ENCODE results near the gene RGR.

RGR gene

DNA sequence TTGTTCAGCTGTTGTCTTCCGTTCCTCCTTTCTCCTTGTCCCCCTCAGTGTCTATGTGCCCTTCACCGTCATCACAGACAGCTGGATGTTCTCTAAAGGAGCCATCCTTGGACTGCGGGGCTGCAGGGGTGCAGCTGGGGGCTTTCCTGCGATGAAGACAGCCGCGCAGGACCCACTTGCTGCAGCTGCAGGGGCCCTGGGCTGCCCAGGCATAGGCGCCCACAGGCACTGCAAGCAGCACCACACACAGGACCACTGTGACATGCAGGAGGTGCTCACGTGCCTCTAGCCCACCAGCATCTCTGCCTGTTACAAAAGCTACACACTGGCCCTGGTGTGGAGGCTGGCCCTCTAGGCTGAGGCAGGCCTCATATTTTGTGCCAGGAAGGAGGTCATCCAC is 22.9 kb upstream of the RGR start:
- DNase-seq: no peak

DNA sequence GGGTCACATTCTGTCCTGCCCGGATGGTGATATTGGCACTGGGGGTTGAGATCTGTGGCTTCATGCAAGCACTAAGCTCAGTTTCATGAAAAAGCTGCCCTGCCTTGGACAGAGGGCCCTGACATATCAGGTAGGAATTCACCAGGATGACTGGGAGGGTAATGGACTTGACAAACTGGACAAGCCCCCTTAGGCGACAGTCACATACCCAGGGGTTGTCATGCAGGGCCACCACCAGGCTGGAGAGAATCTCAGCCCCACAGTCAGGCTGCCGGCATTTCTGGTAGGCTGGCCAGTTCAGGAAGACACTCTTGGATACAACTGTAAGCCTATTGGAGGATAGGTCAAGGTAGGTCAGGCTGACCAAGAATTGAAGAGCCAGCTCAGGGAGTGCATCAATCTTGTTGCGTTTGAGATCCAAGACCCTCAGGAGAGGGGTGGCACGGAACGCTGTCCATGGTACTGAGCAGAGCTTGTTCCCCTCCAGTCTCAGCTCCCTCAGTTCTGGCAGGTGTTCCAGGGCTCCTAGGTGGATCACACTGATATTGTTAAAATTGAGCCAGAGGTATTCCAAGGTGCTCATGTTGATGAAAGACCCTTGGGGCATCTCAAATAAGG is 20.3 kb upstream of the RGR start:
- no peak for DNase-seq

GRCh38 chr10:84225427-84226173 is 19.3 kb upstream of the RGR start, which contains the start of gene LRIT2:
LRIT2 (minus strand) TSS chr10:84225544; CDS start chr10:84225520, 24 bp downstream.
- DNase-seq: no peak

DNA sequence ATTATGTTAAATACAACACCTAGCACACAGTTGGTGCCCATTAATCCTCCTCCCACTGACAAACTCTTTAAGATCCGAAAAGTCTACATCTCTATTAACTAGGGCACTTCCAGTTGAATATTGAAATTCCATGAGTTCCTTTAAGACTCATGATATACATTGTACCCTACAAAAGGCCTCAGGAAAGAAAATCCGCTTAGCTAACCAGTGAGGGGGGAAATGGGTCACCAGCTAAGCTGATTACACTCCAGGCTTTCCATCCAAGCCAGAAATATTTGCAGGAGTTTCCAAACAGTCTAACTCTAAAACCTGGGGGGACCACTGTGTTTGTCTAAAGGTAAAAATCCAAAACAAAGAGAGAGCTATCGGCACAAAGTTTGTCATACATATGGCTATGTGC is 18.2 kb upstream of the RGR start:
- DNase-seq: no peak

DNA sequence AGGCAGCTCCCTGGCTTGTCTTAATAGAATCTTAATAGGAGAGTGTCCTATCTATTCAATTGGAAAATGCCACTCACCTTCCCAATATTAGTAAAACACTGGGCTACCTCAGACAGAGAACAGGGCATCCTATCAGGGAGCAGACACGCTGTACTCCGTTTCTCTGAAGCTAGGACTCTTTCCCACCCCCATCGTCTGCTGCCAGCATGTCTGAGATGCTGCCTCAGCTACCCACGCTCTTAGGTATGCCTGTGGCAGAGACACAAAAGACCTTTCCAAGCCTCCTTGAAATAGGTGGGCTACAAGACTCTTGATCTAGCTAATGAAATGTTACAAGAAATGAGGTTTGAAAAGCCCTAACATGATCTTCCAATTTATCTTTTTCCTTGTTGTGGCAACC is 17.0 kb upstream of the RGR start:
- DNase-seq: no peak

- no peak for DNase-seq
These were observed 14.5 kb upstream of the RGR start for GRCh38 chr10:84230359-84230758.

- no peak for DNase-seq
These were observed 12.5 kb upstream of the RGR start for GRCh38 chr10:84232376-84232775.

- DNase-seq: no peak
These were observed 10.9 kb upstream of the RGR start for GRCh38 chr10:84233940-84234339.

DNA sequence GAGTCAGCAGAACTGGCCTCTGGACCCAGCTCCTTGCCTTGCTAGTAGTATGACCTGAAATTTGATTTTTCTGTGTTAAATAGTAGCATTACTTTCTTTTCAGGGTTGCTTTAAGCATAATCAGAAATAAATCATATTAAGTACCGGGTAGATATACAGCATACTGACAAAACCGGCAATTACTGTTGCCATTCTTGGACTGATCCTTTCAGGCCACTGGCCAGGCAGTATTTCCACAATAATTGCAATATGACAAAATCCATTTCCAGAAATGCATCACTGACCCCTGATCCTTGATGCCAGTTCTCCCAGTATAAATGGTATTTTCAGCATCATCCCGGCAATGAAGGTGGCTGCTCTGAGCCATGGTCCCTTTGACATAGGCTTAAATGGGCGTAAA is 10.4 kb upstream of the RGR start:
- no peak for DNase-seq

DNA sequence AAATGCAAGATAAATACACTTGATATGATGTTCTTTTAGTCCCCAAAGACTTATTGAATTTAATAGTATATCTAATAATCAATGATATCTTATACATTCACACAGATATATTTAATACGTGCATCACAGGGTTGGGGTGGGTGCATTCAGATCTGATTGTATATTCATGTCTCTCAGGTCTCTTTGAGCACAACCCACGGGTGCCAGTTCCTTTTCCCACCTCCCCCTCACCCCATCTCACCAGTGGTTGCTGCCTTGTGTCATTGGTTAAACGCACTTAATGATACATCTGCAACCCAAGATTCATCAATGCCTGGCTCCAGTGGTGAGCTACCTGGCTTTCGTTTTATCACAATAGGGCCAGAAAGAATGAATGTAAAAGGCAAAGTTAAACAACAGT is 9.8 kb upstream of the RGR start:
- DNase-seq: no peak

- DNase-seq: no peak
These were observed 8.1 kb upstream of the RGR start for GRCh38 chr10:84236807-84237198.

DNA sequence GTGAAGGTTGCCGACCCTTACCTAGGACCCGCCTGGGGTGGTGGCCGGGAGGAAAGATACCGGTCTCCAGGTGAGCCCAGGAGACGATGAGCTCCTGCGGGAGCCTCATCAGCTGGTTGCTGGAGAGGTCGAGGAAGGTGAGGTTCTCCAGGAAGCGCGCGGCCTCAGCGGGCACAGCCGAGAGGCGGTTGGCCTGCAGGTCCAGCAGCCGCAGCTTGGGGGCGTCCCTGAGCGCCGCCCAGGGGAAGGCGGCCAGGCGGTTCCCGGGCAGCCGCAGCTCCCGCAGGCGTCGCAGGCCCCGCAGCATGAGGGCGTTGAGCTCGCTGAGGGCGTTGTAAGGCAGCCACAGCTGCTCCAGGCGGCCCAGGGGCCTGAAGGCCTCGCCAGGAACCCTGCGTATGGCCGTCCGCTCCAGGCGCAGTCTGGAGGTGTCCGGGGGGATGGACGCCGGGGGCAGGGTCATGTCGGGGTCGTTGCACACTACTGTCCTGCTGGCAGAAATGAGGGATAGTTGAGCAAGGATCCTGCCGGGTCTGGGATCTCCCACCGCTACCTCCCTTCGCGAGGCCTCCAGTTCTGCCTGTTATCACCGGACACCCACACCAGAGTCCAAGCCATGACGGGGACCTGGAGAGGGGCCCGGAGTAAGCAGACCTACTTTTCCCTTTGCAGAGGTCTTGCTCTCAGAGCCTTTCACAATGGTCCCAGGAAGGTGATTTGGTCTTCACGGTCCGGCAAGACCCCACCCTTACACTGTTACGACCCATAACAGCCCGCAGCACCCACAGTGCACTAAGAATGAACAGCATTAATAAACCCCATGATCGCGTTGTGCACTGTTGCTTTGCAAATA is 7.4 kb upstream of the RGR start:
- peak in 1 of 3 donors; percentile 6 for DNase-seq

DNA sequence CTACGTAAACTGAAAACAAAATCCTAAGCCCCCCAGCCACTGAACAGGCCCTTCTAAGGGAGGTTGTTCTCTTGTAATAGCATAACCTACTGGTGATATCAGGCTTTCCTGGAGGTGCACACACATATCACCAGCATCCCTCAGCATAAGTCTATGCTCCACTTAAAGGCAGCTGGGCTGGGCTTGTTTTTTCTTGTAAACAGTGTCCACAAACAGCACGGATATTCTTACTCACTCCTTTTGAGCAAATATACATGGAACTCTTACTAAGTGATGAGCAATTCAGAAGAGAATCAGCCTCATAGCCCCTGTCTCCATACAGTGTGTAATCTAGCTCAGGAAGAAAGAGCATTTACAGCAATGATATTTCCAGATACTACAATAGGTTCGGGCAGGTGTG is 5.9 kb upstream of the RGR start:
- DNase-seq: no peak

DNA sequence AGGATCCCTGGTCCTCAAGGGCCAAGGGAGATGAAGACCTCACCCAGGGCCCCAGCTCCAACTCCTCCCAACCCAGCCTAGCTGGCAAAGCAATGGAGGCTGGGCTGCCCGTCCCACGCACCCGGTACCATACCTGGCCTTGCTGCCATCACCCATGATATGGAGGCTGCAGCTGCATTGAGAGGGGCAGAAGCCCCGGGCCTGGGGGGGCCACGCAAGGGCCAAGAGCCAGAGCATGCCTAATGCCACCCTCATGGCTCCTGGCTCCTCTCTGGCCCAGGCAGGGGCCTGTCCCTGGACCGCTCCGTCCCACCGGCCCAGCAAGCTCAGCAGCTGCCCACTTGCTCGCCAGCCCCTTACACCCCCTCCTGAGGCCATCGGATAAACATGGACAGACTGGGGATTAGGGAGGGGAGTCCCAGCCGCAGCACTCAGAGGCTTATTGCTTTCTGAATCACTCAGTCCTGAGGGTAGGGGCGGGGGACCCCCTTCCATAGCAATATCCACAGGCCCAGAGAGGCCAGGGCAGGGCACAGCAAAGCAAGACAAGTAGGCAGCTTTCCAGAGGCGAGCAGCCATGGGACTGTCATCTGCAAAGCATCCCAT is 3.6 kb upstream of the RGR start, which contains the start of gene LRIT1:
Gene LRIT1, minus strand, starts transcription at position 362 of the 606 bp plus-strand sequence. Its CDS starts 107 bp downstream, at position 255.
- DNase-seq: no peak

DNA sequence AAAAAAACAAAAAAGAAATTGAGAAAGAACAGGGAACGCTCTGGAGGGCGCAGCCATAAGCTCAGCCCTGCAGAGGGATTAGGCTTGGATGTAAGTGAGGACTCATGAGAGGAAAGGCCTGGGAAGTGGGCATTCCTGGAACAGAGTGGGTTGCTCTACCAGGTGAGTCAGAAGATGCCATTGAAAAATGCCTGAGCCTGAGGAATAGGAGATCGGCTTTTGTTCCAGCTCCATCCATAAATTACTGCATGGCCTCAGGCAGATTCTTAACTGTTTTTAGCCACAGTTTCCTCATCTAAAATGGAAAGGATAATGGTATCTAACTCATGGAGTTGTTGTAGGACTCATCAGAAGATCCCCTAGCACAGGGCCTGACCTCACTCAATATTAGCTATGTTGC is 1.1 kb upstream of the RGR start:
- no peak for DNase-seq

GRCh38 chr10:84247496-84247895 is 2.6 kb downstream of the RGR start:
- no peak for DNase-seq

GRCh38 chr10:84248794-84249193 is 3.9 kb downstream of the RGR start:
- DNase-seq: no peak

DNA sequence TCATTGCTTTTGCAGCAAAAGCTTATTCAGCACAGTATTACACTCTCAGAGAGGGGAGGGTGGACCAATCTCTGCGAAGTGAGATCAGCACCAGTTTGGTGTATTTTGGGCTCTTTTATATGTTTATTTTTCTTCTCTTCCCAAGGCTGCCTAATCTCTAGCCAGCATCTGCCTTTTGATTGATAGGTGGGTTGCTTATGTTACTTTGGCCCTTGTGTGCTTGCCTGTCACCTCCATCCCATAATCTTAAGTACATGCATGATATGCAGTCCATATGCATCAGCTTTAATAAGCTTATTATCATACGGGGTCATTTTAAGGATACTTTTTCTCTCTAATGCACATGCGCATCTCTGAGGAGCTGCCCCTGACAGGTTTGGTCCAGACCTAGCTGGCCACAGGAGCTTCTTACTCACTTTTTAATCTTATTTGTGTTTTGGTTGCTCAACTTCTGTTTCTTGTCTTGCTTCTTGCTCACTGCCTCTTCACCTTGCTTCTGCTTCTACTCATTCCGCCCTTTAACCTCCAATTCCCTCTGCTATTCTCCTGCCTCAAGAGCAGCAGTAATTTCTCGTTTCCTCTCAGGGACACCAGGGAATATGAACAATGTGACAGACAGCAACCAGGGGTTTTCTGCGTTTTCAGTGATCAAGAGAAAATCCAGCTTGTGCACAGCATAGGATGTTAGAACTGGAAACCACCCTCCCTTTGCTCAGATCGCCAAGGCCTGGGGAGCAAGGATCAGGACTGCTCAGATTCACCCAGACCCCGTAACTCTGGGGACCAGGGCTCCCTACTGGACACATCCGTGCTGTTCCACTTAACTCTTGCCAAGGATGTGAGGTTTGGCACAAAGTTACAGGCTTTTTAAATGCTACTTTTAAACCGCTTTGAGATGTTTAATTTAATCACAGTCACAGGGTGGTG is 10.0 kb downstream of the RGR start:
- DNase-seq: no peak

GRCh38 chr10:84256510-84257342 is 11.9 kb downstream of the RGR start:
- peak; percentile 37 to 50 (median 43) for DNase-seq

DNA sequence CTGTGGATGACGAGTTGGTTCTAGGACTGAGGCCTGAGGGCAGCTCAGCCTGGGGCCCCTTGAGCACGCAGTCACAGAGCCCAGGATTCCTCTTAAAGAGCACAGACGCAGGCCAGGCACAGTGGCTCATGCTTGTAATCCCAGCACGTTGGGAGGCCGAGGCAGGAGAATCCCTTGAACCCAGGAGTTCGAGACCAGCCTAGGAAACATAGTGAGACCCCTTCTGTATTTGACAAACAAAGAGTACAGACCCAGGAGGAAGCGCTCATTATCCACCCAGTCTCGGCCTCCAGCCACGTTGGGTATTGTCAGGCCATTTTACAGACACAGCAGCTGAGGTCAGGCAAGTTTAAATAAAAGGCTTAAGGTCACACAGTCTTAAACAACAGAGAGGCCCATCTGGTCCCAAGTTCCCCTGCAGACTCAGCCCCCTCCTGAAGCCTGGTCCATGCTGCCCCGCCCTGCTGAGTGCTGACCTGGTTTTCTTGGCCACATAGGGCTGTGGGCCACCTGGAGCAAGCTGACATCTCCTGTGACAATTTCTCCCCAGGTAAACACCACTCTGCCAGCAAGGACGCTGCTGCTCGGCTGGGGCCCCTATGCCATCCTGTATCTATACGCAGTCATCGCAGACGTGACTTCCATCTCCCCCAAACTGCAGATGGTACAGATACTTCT is 12.6 kb downstream of the RGR start:
- DNase-seq: no peak

Data from suppressor macrophage treated with lipopolysaccharide for 1 hour (primary cell).